Activated CD4-positive, alpha-beta T cell treated with anti-CD3 and anti-CD28 coated beads, Interleukin-2, amount 10 ng/mL, durations not matched to agents 24 days and 14 days (primary cell): ENCODE data around the gene LIN7C. TPM values are rescaled to one million over a fixed set of nuclear protein-coding genes. Genes with fewer than 3 reads are reported as not detected.
A peak's percentile ranks its signal among the peaks of the same experiment; 100 is the strongest.

Experiments
- DNase-seq: peaks from one replicate; pipeline ENCODE4 v3.0.0; 2022
- H3K27ac Mint-ChIP-seq: one replicate; pipeline ENCODE4 v1.8.0; 2022; ENCODE audit warnings: mild to moderate bottlenecking, mixed read lengths
- H3K27me3 Mint-ChIP-seq: one replicate; pipeline ENCODE4 v1.8.0; 2022; ENCODE audit warnings: mixed read lengths
- H3K36me3 Mint-ChIP-seq: one replicate; pipeline ENCODE4 v1.8.0; 2022; ENCODE audit warnings: low read depth, mild to moderate bottlenecking, mixed read lengths
- H3K4me1 Mint-ChIP-seq: one replicate; pipeline ENCODE4 v1.8.0; 2021; ENCODE audit warnings: mixed read lengths
- H3K4me3 Mint-ChIP-seq: one replicate; pipeline ENCODE4 v1.8.0; 2022; ENCODE audit warnings: mild to moderate bottlenecking, moderate library complexity, mixed read lengths
- H3K9me3 Mint-ChIP-seq: one replicate; pipeline ENCODE4 v1.8.0; 2021; ENCODE audit warnings: mixed read lengths
- intact Hi-C: fragments of 100-400 bp; cut with micrococcal nuclease; formaldehyde crosslinking; loops from one replicate; pipeline ENCODE4 v1.15.1; 2023
- total RNA-seq: library from RNA; stranded (reverse); gene quantifications from 2 replicates; pipeline ENCODE4 v1.2.3, GENCODE V29; 2022

Gene LIN7C
- total RNA-seq, 1 donor from 2014 or later = 36.4 TPM

- no peak overlapping the region for H3K27ac Mint-ChIP-seq
- H3K36me3 Mint-ChIP-seq = peaks cover 27% of the 10 kb centered on the region
- no peaks in the 10 kb centered on the region for H3K9me3 Mint-ChIP-seq
- no peaks in the 10 kb centered on the region for H3K27me3 Mint-ChIP-seq
- intact Hi-C loops = loop anchor here (1.0 kb wide), 1 partner anchor 8 kb away; the partner anchor contains the start of gene LIN7C
- no peak for DNase-seq
- H3K4me3 Mint-ChIP-seq = no peak overlapping the region
- H3K4me1 Mint-ChIP-seq = peaks cover 6% of the 10 kb centered on the region
These were observed 8.7 kb downstream of the LIN7C start for GRCh38 chr11:27497911-27498310.

- peak; percentile 10 for DNase-seq
- intact Hi-C loops = loop anchor here (1.0 kb wide), 1 partner anchor 9 kb away; the partner anchor contains the start of gene LIN7C
- Mint-ChIP-seq H3K27me3 (no peaks in the 10 kb centered on the region), H3K36me3 (peaks cover 27% of the 10 kb centered on the region), H3K4me3 (no peak overlapping the region), H3K4me1 (peaks cover 3% of the 10 kb centered on the region), H3K9me3 (no peaks in the 10 kb centered on the region), H3K27ac (no peak overlapping the region)
These were observed 9.2 kb downstream of the LIN7C start for GRCh38 chr11:27497284-27497866.

GRCh38 chr11:27496461-27496860 is 10.1 kb downstream of the LIN7C start:
- Mint-ChIP-seq H3K36me3 (peaks cover 26% of the 10 kb centered on the region), H3K4me1 (no peaks in the 10 kb centered on the region)
- intact Hi-C loops = no loop called here

GRCh38 chr11:27495710-27496300 is 10.8 kb downstream of the LIN7C start:
- no peak for DNase-seq
- H3K9me3 Mint-ChIP-seq = no peaks in the 10 kb centered on the region
- H3K36me3 Mint-ChIP-seq = peaks cover 26% of the 10 kb centered on the region
- no peaks in the 10 kb centered on the region for H3K4me1 Mint-ChIP-seq
- H3K27me3 Mint-ChIP-seq = no peaks in the 10 kb centered on the region
- no peak overlapping the region for H3K27ac Mint-ChIP-seq
- no peak overlapping the region for H3K4me3 Mint-ChIP-seq
- intact Hi-C loops = no loop called here

More at GRCh38 chr11:27496461-27496860, 10.1 kb downstream of the LIN7C start:
- Mint-ChIP-seq H3K9me3 (no peaks in the 10 kb centered on the region), H3K27ac (no peak overlapping the region), H3K4me3 (no peak overlapping the region), H3K27me3 (no peaks in the 10 kb centered on the region)
- DNase-seq = no peak

GRCh38 chr11:27489092-27489491 is 17.5 kb downstream of the LIN7C start:
- Mint-ChIP-seq H3K4me3 (no peak overlapping the region), H3K36me3 (peaks cover 7% of the 10 kb centered on the region), H3K9me3 (no peaks in the 10 kb centered on the region), H3K27ac (no peak overlapping the region), H3K27me3 (no peaks in the 10 kb centered on the region), H3K4me1 (no peaks in the 10 kb centered on the region)
- DNase-seq = no peak
- intact Hi-C loops = loop anchor here (5.0 kb wide), 1 partner anchor 737 kb away; no protein-coding TSS in a partner anchor

- intact Hi-C loops = loop anchor here (2.0 to 5.0 kb wide), 2 partner anchors 19 to 735 kb away; partner anchors contain the start of gene LIN7C
- Mint-ChIP-seq H3K36me3 (peaks cover 7% of the 10 kb centered on the region), H3K4me3 (no peak overlapping the region), H3K9me3 (no peaks in the 10 kb centered on the region), H3K4me1 (no peaks in the 10 kb centered on the region), H3K27me3 (no peaks in the 10 kb centered on the region), H3K27ac (no peak overlapping the region)
- no peak for DNase-seq
These were observed 18.9 kb downstream of the LIN7C start for GRCh38 chr11:27487706-27488105.

GRCh38 chr11:27485930-27486773 is 20.4 kb downstream of the LIN7C start:
- Mint-ChIP-seq H3K27ac (no peak overlapping the region), H3K27me3 (no peaks in the 10 kb centered on the region), H3K36me3 (peaks cover 4% of the 10 kb centered on the region), H3K4me1 (no peaks in the 10 kb centered on the region), H3K9me3 (no peaks in the 10 kb centered on the region), H3K4me3 (no peak overlapping the region)
- DNase-seq = peak; percentile 84
- intact Hi-C loops = loop anchor here (1.0 to 5.0 kb wide), 4 partner anchors 21 to 1201 kb away; partner anchors contain the start of gene LIN7C

- no peaks in the 10 kb centered on the region for H3K36me3 Mint-ChIP-seq
- intact Hi-C loops = no loop called here
- H3K9me3 Mint-ChIP-seq = no peaks in the 10 kb centered on the region
- no peak for DNase-seq
- H3K27ac Mint-ChIP-seq = no peak overlapping the region
- no peaks in the 10 kb centered on the region for H3K4me1 Mint-ChIP-seq
- no peaks in the 10 kb centered on the region for H3K27me3 Mint-ChIP-seq
- no peak overlapping the region for H3K4me3 Mint-ChIP-seq
These were observed 23.8 kb downstream of the LIN7C start for GRCh38 chr11:27482793-27483192.

- H3K4me3 Mint-ChIP-seq = no peak overlapping the region
- H3K36me3 Mint-ChIP-seq = no peaks in the 10 kb centered on the region
- no peak overlapping the region for H3K27ac Mint-ChIP-seq
- no peaks in the 10 kb centered on the region for H3K4me1 Mint-ChIP-seq
- intact Hi-C loops = no loop called here
- no peak for DNase-seq
- H3K9me3 Mint-ChIP-seq = no peaks in the 10 kb centered on the region
- H3K27me3 Mint-ChIP-seq = no peaks in the 10 kb centered on the region
These were observed 24.6 kb downstream of the LIN7C start for GRCh38 chr11:27481992-27482391.

GRCh38 chr11:27477831-27478230 is 28.7 kb downstream of the LIN7C start:
- H3K36me3 Mint-ChIP-seq = no peaks in the 10 kb centered on the region
- no peaks in the 10 kb centered on the region for H3K4me1 Mint-ChIP-seq
- H3K27me3 Mint-ChIP-seq = peaks cover 18% of the 10 kb centered on the region
- H3K9me3 Mint-ChIP-seq = no peaks in the 10 kb centered on the region
- H3K27ac Mint-ChIP-seq = no peak overlapping the region
- no peak overlapping the region for H3K4me3 Mint-ChIP-seq
- intact Hi-C loops = no loop called here
- DNase-seq = no peak

GRCh38 chr11:27477243-27477642 is 29.3 kb downstream of the LIN7C start:
- H3K27me3 Mint-ChIP-seq = peaks cover 22% of the 10 kb centered on the region
- H3K4me1 Mint-ChIP-seq = peaks cover 3% of the 10 kb centered on the region
- intact Hi-C loops = no loop called here
- H3K27ac Mint-ChIP-seq = no peak overlapping the region
- DNase-seq = no peak
- no peaks in the 10 kb centered on the region for H3K9me3 Mint-ChIP-seq
- no peak overlapping the region for H3K4me3 Mint-ChIP-seq
- no peaks in the 10 kb centered on the region for H3K36me3 Mint-ChIP-seq

GRCh38 chr11:27475622-27476021 is 30.9 kb downstream of the LIN7C start:
- Mint-ChIP-seq H3K27me3 (peaks cover 33% of the 10 kb centered on the region), H3K4me3 (no peak overlapping the region), H3K27ac (no peak overlapping the region), H3K4me1 (peaks cover 3% of the 10 kb centered on the region), H3K9me3 (no peaks in the 10 kb centered on the region), H3K36me3 (no peaks in the 10 kb centered on the region)
- intact Hi-C loops = no loop called here
- no peak for DNase-seq

GRCh38 chr11:27473017-27473406 is 33.6 kb downstream of the LIN7C start:
- no peak for DNase-seq
- Mint-ChIP-seq H3K4me1 (peaks cover 3% of the 10 kb centered on the region), H3K27ac (no peak overlapping the region), H3K27me3 (peaks cover 54% of the 10 kb centered on the region), H3K36me3 (no peaks in the 10 kb centered on the region), H3K4me3 (peak overlapping the region; percentile 83), H3K9me3 (no peaks in the 10 kb centered on the region)
- intact Hi-C loops = loop anchor here (2.0 kb wide), 1 partner anchor 34 kb away; the partner anchor contains the start of gene LIN7C
